Kidney tubule cell (primary cell): ENCODE data around the gene MAN1C1.

ENCODE experiments used
- DNase-seq: peaks from one replicate; pipeline ENCODE4 v3.0.0-alpha.2; 2018; ENCODE audit warnings: low spot score

Gene MAN1C1

GRCh38 chr1:25782608-25783201, 166.1 kb downstream of the MAN1C1 start:
- DNase-seq: no peak

GRCh38 chr1:25784575-25785051, 168.0 kb downstream of the MAN1C1 start:
- DNase-seq: no peak

GRCh38 chr1:25785333-25786067, 168.9 kb downstream of the MAN1C1 start:
- DNase-seq: no peak

- peak; percentile 39 for DNase-seq
Observed at GRCh38 chr1:25786887-25787759, 170.5 kb downstream of the MAN1C1 start.

DNA sequence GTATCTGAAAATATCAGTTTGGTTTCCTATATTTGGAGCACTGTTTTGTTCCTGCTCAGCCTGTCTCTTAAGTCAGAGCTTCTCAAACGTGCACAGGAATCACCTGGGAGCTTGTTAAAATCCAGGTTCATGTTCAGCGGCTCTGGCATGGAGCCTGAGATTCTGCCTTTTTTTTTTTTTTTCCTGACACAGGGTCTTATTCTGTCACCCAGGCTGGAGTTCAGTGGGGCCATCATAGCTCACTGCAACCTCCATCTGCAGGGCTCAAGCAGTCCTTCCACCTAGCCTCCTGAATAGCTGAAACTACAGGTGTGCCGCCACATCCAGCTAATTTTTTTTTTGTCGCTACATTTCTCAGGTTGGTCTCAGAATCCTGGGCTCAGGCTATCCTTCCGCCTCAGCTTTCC, 171.2 kb downstream of the MAN1C1 start:
- no peak for DNase-seq

- no peak for DNase-seq
Observed at GRCh38 chr1:25790472-25790871, 173.9 kb downstream of the MAN1C1 start.

DNA sequence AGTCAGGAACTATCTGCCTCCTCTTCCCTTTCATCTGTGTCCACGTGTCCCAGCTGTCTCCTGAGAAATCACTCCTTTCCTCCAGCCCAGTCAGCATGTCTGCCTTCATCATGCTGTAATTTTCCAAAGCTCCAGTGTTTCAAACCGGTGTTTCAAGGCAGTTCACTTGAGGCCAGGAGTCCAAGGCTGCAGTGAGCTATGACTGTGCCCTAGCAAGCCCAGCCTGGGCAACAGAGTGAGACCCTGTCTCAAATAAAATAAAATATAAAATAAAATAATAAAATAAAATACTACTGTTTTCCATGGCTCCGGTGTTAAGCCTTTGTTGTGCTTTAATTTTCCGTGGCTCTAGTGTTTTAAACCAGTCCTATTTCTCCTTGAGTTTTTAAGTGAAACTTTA, 175.5 kb downstream of the MAN1C1 start:
- no peak for DNase-seq

DNA sequence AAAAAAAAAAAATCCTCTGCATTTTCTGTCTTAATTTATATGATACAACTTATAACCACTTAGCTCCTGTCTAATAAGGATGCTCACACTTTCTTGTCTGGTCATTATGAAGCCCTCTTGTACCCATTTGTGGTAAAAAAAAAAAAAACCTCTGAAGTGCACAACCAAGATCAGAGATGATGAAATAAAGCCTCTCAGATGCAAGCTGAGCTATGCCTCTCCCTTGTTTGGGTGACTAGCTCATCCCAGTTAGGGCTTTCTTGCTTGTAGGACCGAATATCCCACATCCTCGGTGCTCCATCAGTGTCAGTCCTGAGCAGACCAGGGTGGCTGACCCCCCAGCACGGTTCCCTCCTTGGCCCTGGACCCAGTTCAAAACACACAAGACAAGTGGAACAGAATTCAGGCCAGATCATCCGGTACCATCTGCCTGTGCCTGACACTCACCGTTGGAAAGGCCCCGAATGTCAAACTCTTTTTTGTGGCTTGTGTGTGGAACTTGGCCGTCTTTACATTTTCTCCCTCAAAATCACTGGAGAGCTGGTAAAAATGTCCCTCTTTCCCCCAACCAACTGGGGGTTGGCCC, 177.1 kb downstream of the MAN1C1 start:
- DNase-seq: no peak

- no peak for DNase-seq
Observed at GRCh38 chr1:25794325-25794724, 177.7 kb downstream of the MAN1C1 start.

GRCh38 chr1:25795211-25795610, 178.6 kb downstream of the MAN1C1 start:
- no peak for DNase-seq

GRCh38 chr1:25795946-25796810, 179.6 kb downstream of the MAN1C1 start:
- DNase-seq: peak; percentile 76

GRCh38 chr1:25796811-25797458, 180.3 kb downstream of the MAN1C1 start:
- DNase-seq: peak; percentile 83

- DNase-seq: peak; percentile 40
Observed at GRCh38 chr1:25797939-25798338, 181.3 kb downstream of the MAN1C1 start.

DNA sequence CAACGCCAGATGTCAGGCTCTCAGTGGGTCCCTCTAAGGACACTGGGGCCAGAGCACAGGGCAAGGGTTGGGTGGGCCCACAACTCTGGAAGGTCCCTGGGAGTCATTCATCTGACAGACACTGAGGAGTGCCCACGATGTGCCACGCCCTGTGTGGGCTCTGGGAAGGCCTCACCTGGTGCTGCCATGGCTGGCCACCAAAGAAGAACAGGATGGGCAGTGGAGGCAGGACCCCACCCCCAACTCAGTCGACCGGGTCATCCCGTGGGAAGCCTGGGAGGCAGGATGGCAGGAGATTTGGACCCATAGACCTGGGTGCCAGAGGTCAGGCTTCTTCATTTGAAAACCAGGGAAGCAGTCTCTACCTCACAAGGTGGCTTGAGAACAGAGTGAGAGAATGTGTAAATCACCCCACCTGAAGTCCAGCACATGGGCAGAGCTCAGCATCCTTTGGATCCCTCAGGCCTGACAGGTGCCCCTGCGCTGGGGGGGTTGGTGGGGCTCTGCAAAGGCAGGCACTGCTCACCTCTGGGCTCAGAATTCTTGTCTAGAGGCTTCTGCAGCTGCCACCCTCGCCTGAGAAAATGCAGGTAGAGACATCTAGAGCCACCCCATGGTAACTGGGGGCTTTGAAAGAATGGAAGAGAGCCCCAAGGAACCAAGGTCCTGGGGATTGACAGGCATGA, 182.2 kb downstream of the MAN1C1 start:
- DNase-seq: no peak

GRCh38 chr1:25799352-25799934, 182.9 kb downstream of the MAN1C1 start:
- DNase-seq: no peak

GRCh38 chr1:25799935-25800702, 183.5 kb downstream of the MAN1C1 start, which contains the start of gene SELENON:
Gene SELENON, plus strand, starts transcription at chr1:25800193. Its CDS starts 38 bp downstream, at chr1:25800231.
- peak; percentile 52 for DNase-seq

DNA sequence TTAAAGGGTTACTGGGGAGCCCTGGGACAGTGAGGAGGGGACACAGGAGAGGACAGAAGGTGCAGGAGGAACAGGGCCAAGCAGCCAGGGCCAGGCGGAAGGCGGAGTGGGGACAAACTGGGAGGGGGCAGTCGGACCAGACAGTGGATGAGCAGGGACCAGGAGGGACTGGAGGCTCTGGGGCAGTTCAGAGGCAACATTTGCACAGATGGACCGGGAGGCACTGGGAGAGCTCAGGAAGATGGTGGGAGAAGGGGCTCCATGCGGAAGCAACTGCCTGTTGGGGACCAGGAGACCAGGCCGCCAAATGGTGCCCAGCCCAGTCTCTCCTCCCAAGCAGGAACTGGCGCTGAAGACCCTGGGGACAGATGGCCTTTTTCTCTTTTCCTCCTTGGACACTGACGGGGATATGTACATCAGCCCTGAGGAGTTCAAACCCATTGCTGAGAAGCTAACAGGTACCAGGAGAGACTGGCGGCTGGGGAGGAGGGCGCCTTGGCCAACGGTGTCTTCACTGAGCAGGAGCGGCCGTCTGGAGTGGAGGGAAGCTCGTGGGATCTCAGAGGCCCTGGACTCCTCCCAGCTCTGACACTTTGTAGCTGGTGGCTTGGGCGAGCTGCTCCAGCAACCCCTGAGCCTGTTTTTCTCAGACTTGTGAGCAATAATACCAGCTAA, 184.2 kb downstream of the MAN1C1 start:
- no peak for DNase-seq

- DNase-seq: no peak
Observed at GRCh38 chr1:25802915-25803314, 186.3 kb downstream of the MAN1C1 start.
